Adrenal gland (tissue), 5 donors: Measurements from ENCODE around the gene SYT2.

Source experiments
- CTCF ChIP-seq, 6 experiments: fragments of 450-650 bp in 4 of 6; fragments of 200-600 bp in 2 of 6; sonication (generic) in 1 of 6; IDR thresholded peaks; 1 replicate in 5 of 6; 2 replicates in 1 of 6; pipeline versions ENCODE4 v1.5.1 to v1.8.0; 2016 to 2021; ENCODE audit warnings: antibody characterized with exemption in 6 of 6, mild to moderate bottlenecking in 2 of 6, moderate library complexity in 1 of 6
- POLR2A ChIP-seq, 2 donors: fragments of 450-650 bp; IDR thresholded peaks; one replicate each; pipeline ENCODE4 v1.6.1; 2017; ENCODE audit warnings: antibody characterized with exemption in 2 of 2, mild to moderate bottlenecking in 2 of 2, moderate library complexity in 1 of 2
- donor health status: DM: no; HTN: no; CAD: no.

GRCh38 chr1:202579806-202580205, 130.4 kb downstream of the SYT2 start:
- TF ChIP-seq CTCF (IDR thresholded peaks at IDR 0.05) (no peak), POLR2A (IDR thresholded peaks at IDR 0.05) (no peak)
